ENCODE data around the gene PTPRN2.

PTPRN2 gene

GRCh38 chr7:158073845-158074840, 513.5 kb downstream of the PTPRN2 start:
- DNase-seq = no peak

- DNase-seq = no peak
These were observed 514.5 kb downstream of the PTPRN2 start for GRCh38 chr7:158072991-158073730.

GRCh38 chr7:158070222-158070920, 517.3 kb downstream of the PTPRN2 start:
- DNase-seq = no peak

- DNase-seq = no peak
These were observed 518.8 kb downstream of the PTPRN2 start for GRCh38 chr7:158068853-158069252.

GRCh38 chr7:158067931-158068482, 519.6 kb downstream of the PTPRN2 start:
- DNase-seq = no peak

GRCh38 chr7:158067219-158067930, 520.2 kb downstream of the PTPRN2 start:
- DNase-seq = no peak

GRCh38 chr7:158066085-158066484, 521.5 kb downstream of the PTPRN2 start:
- no peak for DNase-seq

- DNase-seq = no peak
These were observed 522.3 kb downstream of the PTPRN2 start for GRCh38 chr7:158065340-158065739.

- DNase-seq = no peak
These were observed 523.0 kb downstream of the PTPRN2 start for GRCh38 chr7:158064631-158065030.

GRCh38 chr7:158063850-158064610, 523.6 kb downstream of the PTPRN2 start:
- no peak for DNase-seq

GRCh38 chr7:158062661-158063060, 525.0 kb downstream of the PTPRN2 start:
- DNase-seq = no peak

GRCh38 chr7:158061884-158062656, 525.6 kb downstream of the PTPRN2 start:
- DNase-seq = no peak

- no peak for DNase-seq
These were observed 526.5 kb downstream of the PTPRN2 start for GRCh38 chr7:158061026-158061630.

GRCh38 chr7:158060216-158060615, 527.4 kb downstream of the PTPRN2 start:
- DNase-seq = no peak

- no peak for DNase-seq
These were observed 530.2 kb downstream of the PTPRN2 start for GRCh38 chr7:158057446-158057845.

GRCh38 chr7:158056761-158057160, 530.9 kb downstream of the PTPRN2 start:
- DNase-seq = no peak

- DNase-seq = no peak
These were observed 531.7 kb downstream of the PTPRN2 start for GRCh38 chr7:158055726-158056510.

GRCh38 chr7:158054611-158055010, 533.0 kb downstream of the PTPRN2 start:
- no peak for DNase-seq

GRCh38 chr7:158054081-158054480, 533.5 kb downstream of the PTPRN2 start:
- no peak for DNase-seq
